ENCODE measurements around the gene STK26. TPM values are rescaled to one million over a fixed set of nuclear protein-coding genes. Genes with fewer than 3 reads are reported as not detected.

The STK26 gene
- total and polyA plus RNA-seq, 2 donors (not counting 3 experiments of a cell fraction or from before 2014, with no cell fraction given) = 0.87 to 3.7 TPM

GRCh38 chrX:132015875-132016274 lies 7.2 kb upstream of the STK26 start:
- no peaks in the 10 kb centered on the region for H3K27me3 ChIP-seq (ENCODE audit: control insufficient read depth in 2 of 2, insufficient read depth in 2 of 2, low read length in 2 of 2)
- H3K27ac ChIP-seq (ENCODE audit: insufficient read depth, low read depth, low read length) = no peak overlapping the region
- no peak for FAIRE-seq
- H3K9me3 ChIP-seq (replicated peaks; ENCODE audit: control insufficient read depth, insufficient read depth, low read length) = no peaks in the 10 kb centered on the region
- no peaks in the 10 kb centered on the region for H3K9me1 ChIP-seq (replicated peaks; ENCODE audit: control insufficient read depth, extremely low read depth, insufficient read depth, low read length)
- intact Hi-C loops (cut with micrococcal nuclease) (no loop called here), dilution Hi-C loops (cut with MboI; ENCODE audit: extremely low pct_ligation_motif_present, low sequenced_read_pairs) (no loop called here)
- no peak overlapping the region for H2AFZ ChIP-seq (ENCODE audit: low read depth, low read length)
- no peak overlapping the region for H3K9ac ChIP-seq (replicated peaks; ENCODE audit: extremely low read depth, insufficient read depth, low read length)
- H3K4me1 ChIP-seq (ENCODE audit: control insufficient read depth, extremely low read depth, insufficient read depth, low read length) = no peaks in the 10 kb centered on the region
- no peaks in the 10 kb centered on the region for H3K36me3 ChIP-seq (ENCODE audit: control insufficient read depth in 2 of 2, extremely low read depth in 1 of 2, insufficient read depth in 2 of 2, low read length in 2 of 2)
- no peaks in the 10 kb centered on the region for H4K20me1 ChIP-seq (replicated peaks; ENCODE audit: control insufficient read depth, extremely low read depth, insufficient read depth, low read length)
- BruUV-seq (replicated peaks) = no TSS peak
- ChIA-PET POLR2A (no interaction called here), CTCF (no interaction called here)
- DNase-seq (ENCODE audit: low read depth, low spot score) = no peak
- no peak overlapping the region for H3K4me2 ChIP-seq (ENCODE audit: insufficient read depth, low read length)
- no peak overlapping the region for H3K4me3 ChIP-seq (replicated peaks in 1 of 3; ENCODE audit: insufficient read depth in 1 of 3, low read depth in 1 of 3, low read length in 3 of 3)
- TF ChIP-seq CTCF (IDR thresholded peaks at IDR 0.05; ENCODE audit: extremely low read depth in 1 of 2, insufficient read depth in 1 of 2, low read depth in 1 of 2, low read length in 2 of 2) = no peak
- TF ChIP-seq JUN (IDR thresholded peaks at IDR 0.05; ENCODE audit: borderline replicate concordance, insufficient read depth, insufficient read length, low read depth) = no peak
- H3K79me2 ChIP-seq (ENCODE audit: control insufficient read depth, insufficient read depth, low read length) = no peaks in the 10 kb centered on the region

GRCh38 chrX:132016628-132017430 lies 6.3 kb upstream of the STK26 start:
- Histone ChIP-seq H3K4me2 (ENCODE audit: insufficient read depth, low read length) (no peak overlapping the region), H3K4me3 (replicated peaks in 1 of 3; ENCODE audit: insufficient read depth in 1 of 3, low read depth in 1 of 3, low read length in 3 of 3) (no peak overlapping the region), H3K4me1 (ENCODE audit: control insufficient read depth, extremely low read depth, insufficient read depth, low read length) (no peaks in the 10 kb centered on the region), H3K9me1 (replicated peaks; ENCODE audit: control insufficient read depth, extremely low read depth, insufficient read depth, low read length) (no peaks in the 10 kb centered on the region), H4K20me1 (replicated peaks; ENCODE audit: control insufficient read depth, extremely low read depth, insufficient read depth, low read length) (no peaks in the 10 kb centered on the region), H2AFZ (ENCODE audit: low read depth, low read length) (no peak overlapping the region), H3K27ac (ENCODE audit: insufficient read depth, low read depth, low read length) (no peak overlapping the region), H3K36me3 (ENCODE audit: control insufficient read depth in 2 of 2, extremely low read depth in 1 of 2, insufficient read depth in 2 of 2, low read length in 2 of 2) (no peaks in the 10 kb centered on the region), H3K9me3 (replicated peaks; ENCODE audit: control insufficient read depth, insufficient read depth, low read length) (no peaks in the 10 kb centered on the region), H3K79me2 (ENCODE audit: control insufficient read depth, insufficient read depth, low read length) (no peaks in the 10 kb centered on the region), H3K9ac (replicated peaks; ENCODE audit: extremely low read depth, insufficient read depth, low read length) (no peak overlapping the region), H3K27me3 (ENCODE audit: control insufficient read depth in 2 of 2, insufficient read depth in 2 of 2, low read length in 2 of 2) (no peaks in the 10 kb centered on the region)
- no peak for TF ChIP-seq CTCF (IDR thresholded peaks at IDR 0.05; ENCODE audit: extremely low read depth in 1 of 2, insufficient read depth in 1 of 2, low read depth in 1 of 2, low read length in 2 of 2)
- TF ChIP-seq FOS (IDR thresholded peaks at IDR 0.05; ENCODE audit: borderline replicate concordance, insufficient read depth, low read length) = no peak
- no peak for TF ChIP-seq MYC (IDR thresholded peaks at IDR 0.05; ENCODE audit: low read depth, low read length)
- FAIRE-seq (no peak), DNase-seq (ENCODE audit: low read depth, low spot score) (no peak)
- POLR2A ChIA-PET = no interaction called here
- no TSS peak for BruUV-seq (replicated peaks)
- intact Hi-C loops (cut with micrococcal nuclease) (no loop called here), dilution Hi-C loops (cut with MboI; ENCODE audit: extremely low pct_ligation_motif_present, low sequenced_read_pairs) (no loop called here)
- CTCF ChIA-PET = no interaction called here

Measured in endothelial cell of umbilical vein (primary cell).